ENCODE data around the gene MAMSTR. TPM values are rescaled to one million over a fixed set of nuclear protein-coding genes. Genes with fewer than 3 reads are reported as not detected.

Gene MAMSTR
- total and polyA plus RNA-seq, 9 of the 15 experiments (the other 6 are each of a cell fraction or from before 2014, with no cell fraction given): 0.08 to 1.00 (median 0.40) TPM; not detected in 1

- TF ChIP-seq PRPF4 (IDR thresholded peaks at IDR 0.05; ENCODE audit: insufficient read depth, low read depth, low read length, poor library complexity, severe bottlenecking) (no peak), C11orf30 (IDR thresholded peaks at IDR 0.05; ENCODE audit: low read depth) (no peak), MAX (CRISPR knock-in tag; IDR thresholded peaks at IDR 0.05) (no peak), MCM3 (IDR thresholded peaks at IDR 0.05) (no peak), PATZ1 (CRISPR knock-in tag; IDR thresholded peaks at IDR 0.05; ENCODE audit: borderline replicate concordance) (no peak), ZNF668 (CRISPR knock-in tag; IDR thresholded peaks at IDR 0.05) (no peak), POLR2A (conservative IDR thresholded peaks at IDR 0.05) (no peak), ATF7 (IDR thresholded peaks at IDR 0.05) (no peak), ELF1 (tag; IDR thresholded peaks at IDR 0.05) (peak; percentile 40; the same call in 1 of the 2 replicates), HNRNPH1 (optimal IDR thresholded peaks at IDR 0.05; ENCODE audit: low read depth, low read length) (no peak), ZNF12 (CRISPR knock-in tag; IDR thresholded peaks at IDR 0.05) (no peak), CHAMP1 (IDR thresholded peaks at IDR 0.05) (no peak), POLR2G (IDR thresholded peaks at IDR 0.05; ENCODE audit: low read depth, low read length) (no peak), NFIX (CRISPR knock-in tag; IDR thresholded peaks at IDR 0.05; ENCODE audit: low read depth) (no peak), PRDM10 (IDR thresholded peaks at IDR 0.05; ENCODE audit: partially characterized antibody) (no peak), RB1 (IDR thresholded peaks at IDR 0.05; ENCODE audit: low read depth) (no peak), STAT5A (IDR thresholded peaks at IDR 0.05; ENCODE audit: borderline replicate concordance, low read length) (no peak), SP1 (CRISPR knock-in tag; IDR thresholded peaks at IDR 0.05) (0 out of 2 replicates have a peak, but pooled peaks have one; percentile 34), ZBED1 (IDR thresholded peaks at IDR 0.05) (no peak), TEAD4 (IDR thresholded peaks at IDR 0.05; ENCODE audit: low read length) (peak; percentile 87), TEAD4 (CRISPR knock-in tag; IDR thresholded peaks at IDR 0.05; ENCODE audit: borderline replicate concordance) (no peak), ZNF143 (CRISPR knock-in tag; IDR thresholded peaks at IDR 0.05) (no peak)
Measured at GRCh38 chr19:48698046-48698445, 21.5 kb downstream of the MAMSTR start (continued).

Measured in K562 (cell line).